ENCODE results near the gene LRP10.
"Not testable (repeated sequence)": the region's sequence is repeated elsewhere in the genome, so short reads cannot be mapped to it uniquely, and the experiment has no call there.

LRP10 gene

DNA sequence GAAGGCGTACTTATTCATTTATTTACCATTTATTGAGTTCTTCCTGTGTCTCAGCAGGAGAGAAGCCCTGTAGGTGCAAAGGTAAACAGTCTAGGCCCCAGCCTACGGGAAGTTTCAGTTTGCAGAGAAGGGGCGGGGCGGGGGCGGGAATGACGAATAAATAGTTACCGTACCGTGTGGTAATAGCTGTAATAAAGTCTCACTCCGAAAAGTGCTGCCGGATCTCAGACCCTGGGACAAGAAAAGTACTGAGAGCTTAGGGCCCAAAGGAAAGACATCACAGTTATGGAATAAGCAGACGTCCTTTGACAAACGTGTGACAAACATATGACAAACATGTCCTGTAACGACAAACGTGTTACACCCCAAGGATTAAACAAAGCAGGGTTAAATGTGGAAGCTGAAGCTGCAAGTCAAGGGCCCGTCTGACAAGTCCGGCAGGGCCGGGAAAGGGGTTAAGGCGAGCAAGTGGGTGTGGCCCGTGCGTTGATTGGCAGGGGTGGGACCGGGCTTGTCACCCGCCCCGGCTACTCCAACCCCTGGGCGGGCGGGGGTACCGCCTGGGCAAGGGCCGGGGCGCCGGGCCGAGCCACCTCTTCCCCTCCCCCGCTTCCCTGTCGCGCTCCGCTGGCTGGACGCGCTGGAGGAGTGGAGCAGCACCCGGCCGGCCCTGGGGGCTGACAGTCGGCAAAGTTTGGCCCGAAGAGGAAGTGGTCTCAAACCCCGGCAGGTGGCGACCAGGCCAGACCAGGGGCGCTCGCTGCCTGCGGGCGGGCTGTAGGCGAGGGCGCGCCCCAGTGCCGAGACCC is at the start of gene LRP10:
Gene LRP10 (plus strand): TSS at position 517 of the 809 bp plus-strand sequence. CDS start 564 bp downstream, outside the sequence.
- DNase-seq (ENCODE audit: low read depth), result peak; percentile 62

- DNase-seq (ENCODE audit: low read depth), result no peak
Measured at GRCh38 chr14:22822016-22822570, 49.4 kb upstream of the LRP10 start.

DNA sequence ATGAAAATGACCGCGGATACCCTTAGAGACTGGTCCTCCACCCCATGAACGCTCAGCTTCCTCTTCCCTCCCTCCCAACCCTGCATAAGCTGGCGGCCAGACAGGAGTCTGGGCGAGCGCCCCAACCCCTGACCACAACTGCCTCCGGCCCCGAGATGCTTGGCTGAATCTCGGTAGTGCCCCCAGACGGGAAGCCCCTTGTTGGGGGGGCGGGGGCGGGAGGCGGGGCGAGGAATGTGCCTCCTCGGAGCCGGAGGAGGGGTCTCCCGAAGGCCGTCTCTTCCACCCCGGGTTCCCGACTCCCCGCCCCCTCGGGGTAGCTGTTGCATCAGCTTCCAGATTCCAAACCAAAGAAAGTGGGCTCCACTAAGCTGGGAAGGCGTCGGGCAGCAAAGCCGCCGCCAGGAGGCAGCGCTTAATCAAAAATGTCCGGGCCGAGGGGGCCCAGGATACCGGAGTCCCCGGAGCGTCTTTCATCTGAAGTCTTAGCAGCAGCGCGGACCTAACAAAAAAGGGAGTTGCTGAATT is 48.9 kb upstream of the LRP10 start:
- DNase-seq (ENCODE audit: low read depth), result peak; percentile 60

- DNase-seq (ENCODE audit: low read depth), result no peak
Measured at GRCh38 chr14:22824711-22825359, 46.7 kb upstream of the LRP10 start.

DNA sequence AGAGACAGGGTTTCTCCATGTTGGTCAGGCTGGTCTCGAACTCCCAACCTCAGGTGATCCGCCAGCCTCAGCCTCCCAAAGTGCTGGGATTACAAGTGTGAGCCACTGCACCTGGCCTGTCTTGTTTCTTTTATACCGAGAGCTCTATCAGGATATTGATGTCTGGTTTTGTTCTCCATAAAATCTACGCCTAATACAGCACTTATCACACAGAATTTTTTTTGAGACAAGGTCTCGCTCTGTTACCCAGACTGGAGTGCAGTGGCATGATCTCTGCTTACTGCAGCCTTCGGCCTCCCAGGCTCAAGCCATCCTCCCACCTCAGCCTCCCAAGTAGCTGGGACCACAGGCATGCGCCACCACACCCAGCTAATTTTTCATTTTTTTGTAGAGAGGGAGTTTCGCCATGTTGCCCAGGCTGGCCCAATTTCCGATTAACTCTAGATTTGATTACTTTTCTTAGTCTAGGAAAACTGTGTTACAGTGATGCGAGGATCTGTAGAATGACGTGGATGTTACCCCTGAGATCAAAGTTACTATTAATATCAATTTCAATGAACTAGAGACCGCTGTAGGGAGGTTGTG is 42.4 kb upstream of the LRP10 start:
- not testable (repeated sequence) for DNase-seq (ENCODE audit: low read depth)

DNA sequence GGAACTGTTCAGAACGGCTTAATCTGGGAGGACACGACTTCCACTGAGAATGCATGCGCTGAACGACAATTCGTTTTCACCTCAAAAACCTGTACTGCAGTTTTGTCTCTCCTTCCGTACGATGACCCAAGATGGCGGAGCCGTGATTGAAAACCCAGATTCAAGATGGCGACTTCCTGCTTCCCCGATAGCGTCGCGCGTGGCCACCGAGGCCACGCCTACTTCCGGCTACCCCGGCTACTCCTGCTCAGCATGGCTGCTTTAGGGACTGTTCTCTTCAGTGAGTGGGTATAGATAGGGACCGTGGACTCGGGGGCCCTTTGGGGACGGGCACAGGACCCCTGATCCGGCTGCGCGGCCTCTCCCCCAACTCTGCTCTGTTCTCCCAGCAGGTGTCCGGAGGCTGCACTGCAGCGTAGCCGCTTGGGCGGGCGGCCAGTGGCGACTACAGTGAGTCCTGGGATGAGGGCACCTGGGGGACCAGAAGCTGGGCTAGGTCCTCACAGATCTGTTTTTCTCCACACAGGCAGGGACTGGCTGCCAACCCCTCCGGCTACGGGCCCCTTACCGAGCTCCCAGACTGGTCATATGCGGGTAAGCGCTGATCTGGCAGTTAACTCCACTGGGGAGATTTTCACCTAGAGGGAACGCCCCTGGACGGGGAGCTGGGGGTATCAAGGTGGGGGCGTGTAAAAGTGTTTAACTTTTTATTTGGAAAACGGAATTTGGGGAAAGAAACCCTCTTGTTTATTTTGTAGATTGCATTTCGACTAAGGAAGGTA is 41.7 kb upstream of the LRP10 start, which contains the start of gene MRPL52:
Gene MRPL52 (plus strand): TSS at position 227 of the 782 bp plus-strand sequence. CDS start 26 bp downstream, at position 253.
- peak; percentile 85 for DNase-seq (ENCODE audit: low read depth)

DNA sequence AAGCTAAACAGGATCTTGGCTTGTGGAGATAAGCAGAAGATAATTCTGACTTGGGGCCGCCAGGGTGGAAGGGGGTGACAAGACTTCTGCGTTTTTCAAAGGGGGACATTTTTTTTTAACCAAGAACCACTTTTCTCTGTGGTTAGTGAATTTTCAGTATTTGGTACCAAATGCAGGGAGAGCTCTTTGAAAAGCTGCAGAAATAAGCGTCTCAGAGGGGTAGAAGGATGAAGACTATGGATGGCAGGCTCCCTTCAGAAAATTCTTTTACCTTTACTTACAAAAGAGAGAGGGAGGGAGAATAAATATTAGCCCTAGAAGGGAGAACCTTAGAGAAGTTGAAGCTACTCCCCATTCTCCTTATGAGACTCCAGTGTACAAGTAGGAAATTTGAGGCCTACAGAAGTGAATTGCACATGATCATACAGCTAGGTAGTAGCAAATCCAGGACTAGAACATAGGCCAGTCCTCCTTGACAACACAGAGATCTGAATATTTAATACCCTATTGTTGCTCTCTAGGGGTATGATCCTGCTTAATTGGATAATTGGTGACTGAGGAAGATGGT is 41.0 kb upstream of the LRP10 start:
- no peak for DNase-seq (ENCODE audit: low read depth)

- no peak for DNase-seq (ENCODE audit: low read depth)
Measured at GRCh38 chr14:22835505-22835904, 36.0 kb upstream of the LRP10 start.

DNA sequence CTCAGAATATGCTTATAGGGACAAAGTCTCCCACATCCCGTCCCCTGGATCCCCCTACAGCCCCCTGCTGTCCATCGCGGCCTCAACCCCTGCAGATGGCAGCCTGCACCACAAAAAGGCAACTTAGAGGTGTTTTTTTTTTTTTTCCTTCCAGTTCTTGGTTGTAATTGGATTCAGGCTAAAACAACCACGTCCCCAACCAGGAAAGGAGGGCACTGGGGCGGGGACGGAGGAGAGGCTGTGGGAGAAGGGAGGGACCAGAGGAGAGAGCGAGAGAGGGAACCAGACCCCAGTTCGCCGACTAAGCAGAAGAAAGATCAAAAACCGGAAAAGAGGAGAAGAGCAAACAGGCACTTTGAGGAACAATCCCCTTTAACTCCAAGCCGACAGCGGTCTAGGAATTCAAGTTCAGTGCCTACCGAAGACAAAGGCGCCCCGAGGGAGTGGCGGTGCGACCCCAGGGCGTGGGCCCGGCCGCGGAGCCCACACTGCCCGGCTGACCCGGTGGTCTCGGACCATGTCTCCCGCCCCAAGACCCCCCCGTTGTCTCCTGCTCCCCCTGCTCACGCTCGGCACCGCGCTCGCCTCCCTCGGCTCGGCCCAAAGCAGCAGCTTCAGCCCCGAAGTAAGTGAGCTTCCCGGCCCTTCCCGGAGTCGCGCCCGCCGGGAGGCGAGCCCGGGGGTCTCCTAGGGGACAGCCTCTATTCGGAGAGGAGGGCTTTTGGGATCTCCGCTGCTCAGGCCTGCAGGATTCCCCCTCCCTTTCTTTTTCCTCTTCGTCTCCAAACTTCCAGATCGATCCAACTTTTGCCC is 35.0 kb upstream of the LRP10 start, which contains the start of gene MMP14:
Gene MMP14 (plus strand): TSS at position 285 of the 813 bp plus-strand sequence. CDS start 233 bp downstream, at position 518.
- DNase-seq (ENCODE audit: low read depth), result no peak

DNA sequence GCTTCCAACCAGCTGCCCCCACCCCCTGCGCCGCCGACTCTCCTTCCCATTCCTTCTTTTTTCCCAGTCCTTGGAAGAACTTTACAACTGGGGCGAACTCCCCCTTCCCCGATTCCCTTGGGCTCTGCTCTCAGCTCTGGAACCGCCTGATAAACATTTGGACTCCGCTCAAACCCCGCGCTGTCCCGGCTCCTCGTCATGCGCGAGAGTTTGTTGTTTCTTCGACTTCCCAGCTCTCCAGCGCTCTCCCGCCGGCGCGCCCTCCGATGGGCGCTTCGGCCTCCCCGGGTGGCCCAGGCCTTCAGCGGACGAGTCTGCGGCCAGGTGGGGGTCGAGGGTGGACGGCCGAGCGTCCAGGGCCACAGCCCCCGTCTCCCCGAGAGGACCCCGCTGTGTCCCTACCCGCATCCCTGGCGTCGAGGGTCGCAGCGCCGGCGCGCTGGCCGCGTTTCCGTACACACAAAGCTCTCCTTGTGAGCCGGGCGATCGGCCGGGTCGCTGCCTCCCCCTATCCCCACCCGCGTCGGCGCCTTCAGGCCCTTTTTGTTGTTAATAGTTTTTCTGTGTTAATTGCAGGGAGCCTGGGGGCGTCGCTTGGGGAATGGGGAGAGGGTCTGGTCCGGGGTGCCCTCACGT is 34.3 kb upstream of the LRP10 start:
- DNase-seq (ENCODE audit: low read depth), result no peak

- no peak for DNase-seq (ENCODE audit: low read depth)
Measured at GRCh38 chr14:22837750-22838538, 33.6 kb upstream of the LRP10 start.

GRCh38 chr14:22838631-22839041 is 32.9 kb upstream of the LRP10 start:
- DNase-seq (ENCODE audit: low read depth), result no peak

DNA sequence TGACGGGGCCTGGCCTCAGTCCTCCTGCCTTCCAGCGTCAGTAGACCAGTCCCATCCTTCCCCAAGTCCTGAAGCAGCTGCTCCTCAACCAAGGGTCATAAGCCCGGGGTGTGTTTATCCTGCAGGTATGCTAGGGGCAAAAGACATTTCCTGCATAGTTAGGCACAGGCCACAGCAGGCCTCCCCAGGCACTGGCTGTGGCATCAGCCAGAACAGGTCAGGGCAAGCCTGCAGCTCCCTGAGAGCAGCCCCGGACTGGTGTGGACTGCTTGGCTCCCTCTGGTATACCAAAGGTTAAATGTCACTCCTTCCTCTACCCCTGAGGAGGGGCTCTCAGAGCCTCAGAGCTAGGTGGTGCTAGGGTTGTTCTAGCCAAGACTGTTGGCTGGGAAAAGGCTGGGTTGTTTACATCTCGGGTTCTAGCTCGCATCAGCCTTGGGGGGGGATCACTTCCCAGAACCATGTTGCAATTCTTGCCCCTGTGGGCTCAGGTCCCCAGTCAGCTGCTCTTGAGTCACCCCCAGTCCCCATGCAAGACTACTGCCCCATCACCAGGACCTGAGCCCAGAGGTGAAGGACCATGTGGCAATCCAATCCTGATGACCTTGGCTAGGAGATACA is 32.3 kb upstream of the LRP10 start:
- DNase-seq (ENCODE audit: low read depth), result no peak

- DNase-seq (ENCODE audit: low read depth), result no peak
Measured at GRCh38 chr14:22841311-22841710, 30.2 kb upstream of the LRP10 start.

GRCh38 chr14:22841769-22842168 is 29.8 kb upstream of the LRP10 start:
- no peak for DNase-seq (ENCODE audit: low read depth)

GRCh38 chr14:22842211-22843122 is 29.1 kb upstream of the LRP10 start:
- no peak for DNase-seq (ENCODE audit: low read depth)

All from activated T-cell treated with anti-CD3 and anti-CD28 coated beads for 24 hours (primary cell).